Trophoblast cell (in vitro differentiated cells and primary cell): ENCODE data around the gene CACNA1I.

Experiments used
- DNase-seq, 2 donors: peaks; one replicate each; pipeline ENCODE4 v3.0.0-alpha.2; 2016
- H2AFZ ChIP-seq: 2 replicates; pipeline ENCODE4 v1.6.1; 2013; ENCODE audit warnings: low read length, moderate library complexity, mild to moderate bottlenecking; ENCODE audit not compliant: insufficient read depth, poor library complexity
- H2AK5ac ChIP-seq: 2 replicates; pipeline ENCODE4 v1.6.1; 2013; ENCODE audit warnings: mild to moderate bottlenecking, low read length
- H2BK120ac ChIP-seq: 2 replicates; pipeline ENCODE4 v1.6.1; 2013; ENCODE audit warnings: low read length, mild to moderate bottlenecking, moderate library complexity; ENCODE audit not compliant: insufficient read depth, poor library complexity
- H2BK12ac ChIP-seq: 2 replicates; pipeline ENCODE4 v1.6.1; 2013; ENCODE audit warnings: mild to moderate bottlenecking, low read length, moderate library complexity
- H2BK5ac ChIP-seq: 2 replicates; pipeline ENCODE4 v1.6.1; 2013; ENCODE audit warnings: low read length, low read depth, moderate library complexity, mild to moderate bottlenecking; ENCODE audit not compliant: poor library complexity
- H3K14ac ChIP-seq: 2 replicates; pipeline ENCODE4 v1.6.1; 2013; ENCODE audit warnings: mild to moderate bottlenecking, low read length
- H3K18ac ChIP-seq: 2 replicates; pipeline ENCODE4 v1.6.1; 2013; ENCODE audit warnings: mild to moderate bottlenecking, low read length
- H3K23ac ChIP-seq: 2 replicates; pipeline ENCODE4 v1.6.1; 2013; ENCODE audit warnings: low read length
- H3K27ac ChIP-seq: 2 replicates; pipeline ENCODE4 v1.5.1; 2013; ENCODE audit warnings: low read depth, mild to moderate bottlenecking, inconsistent platforms, low read length, moderate library complexity
- H3K27me3 ChIP-seq: 2 replicates; pipeline ENCODE4 v1.6.1; 2013; ENCODE audit warnings: inconsistent platforms, mild to moderate bottlenecking, low read length, moderate library complexity; ENCODE audit not compliant: insufficient read depth
- H3K36me3 ChIP-seq, 2 experiments: 1 replicate in 1 of 2; 2 replicates in 1 of 2; pipeline ENCODE4 v1.6.1; 2013; ENCODE audit warnings: low read length in 2 of 2, mild to moderate bottlenecking in 2 of 2, moderate library complexity in 1 of 2; ENCODE audit not compliant: insufficient read depth in 2 of 2, control insufficient read depth in 1 of 2
- H3K4ac ChIP-seq: 2 replicates; pipeline ENCODE4 v1.6.1; 2013; ENCODE audit warnings: low read depth, mild to moderate bottlenecking, low read length, moderate library complexity
- H3K4me1 ChIP-seq, 2 experiments: 1 replicate in 1 of 2; 2 replicates in 1 of 2; pipeline ENCODE4 v1.6.1; 2013; ENCODE audit warnings: low read length in 2 of 2, mild to moderate bottlenecking in 2 of 2, moderate library complexity in 1 of 2; ENCODE audit not compliant: insufficient read depth in 2 of 2, control insufficient read depth in 1 of 2
- H3K4me2 ChIP-seq: 2 replicates; pipeline ENCODE4 v1.6.1; 2013; ENCODE audit warnings: inconsistent platforms, mild to moderate bottlenecking, low read length, moderate library complexity
- H3K4me3 ChIP-seq: 2 replicates; pipeline ENCODE4 v1.5.1; 2013; ENCODE audit warnings: mild to moderate bottlenecking, low read depth, low read length, inconsistent platforms
- H3K79me1 ChIP-seq: one replicate; pipeline ENCODE4 v1.6.1; 2013; ENCODE audit warnings: low read length
- H3K79me2 ChIP-seq: 2 replicates; pipeline ENCODE4 v1.6.1; 2013; ENCODE audit warnings: low read length, mild to moderate bottlenecking; ENCODE audit not compliant: control insufficient read depth, insufficient read depth, poor library complexity
- H3K9ac ChIP-seq: 2 replicates; pipeline ENCODE4 v1.6.1; 2013; ENCODE audit warnings: mild to moderate bottlenecking, low read length
- H3K9me3 ChIP-seq: 2 replicates; pipeline ENCODE4 v1.6.1; 2013; ENCODE audit warnings: low read depth, mild to moderate bottlenecking, control low read depth, inconsistent platforms, low read length; ENCODE audit not compliant: insufficient read depth
- H4K12ac ChIP-seq: 2 replicates; pipeline ENCODE4 v1.6.1; 2013; ENCODE audit warnings: low read depth, mild to moderate bottlenecking, low read length, moderate library complexity
- H4K8ac ChIP-seq: 2 replicates; pipeline ENCODE4 v1.6.1; 2013; ENCODE audit warnings: low read depth, mild to moderate bottlenecking, low read length, moderate library complexity
- H4K91ac ChIP-seq: one replicate; pipeline ENCODE4 v1.6.1; 2013; ENCODE audit warnings: low read depth, mild to moderate bottlenecking, low read length, moderate library complexity
- WGBS: extraction: QIAGEN DNeasy Blood & Tissue Kit; methylation state at CpG from one replicate; pipeline ENCODE4 v1.1.7; 2013; ENCODE audit warnings: missing lambda C conversion rate; ENCODE audit not compliant: insufficient read length, insufficient coverage; ENCODE audit errors: extremely low coverage; 5-methylcytosine and 5-hydroxymethylcytosine counted together

CACNA1I gene

DNA sequence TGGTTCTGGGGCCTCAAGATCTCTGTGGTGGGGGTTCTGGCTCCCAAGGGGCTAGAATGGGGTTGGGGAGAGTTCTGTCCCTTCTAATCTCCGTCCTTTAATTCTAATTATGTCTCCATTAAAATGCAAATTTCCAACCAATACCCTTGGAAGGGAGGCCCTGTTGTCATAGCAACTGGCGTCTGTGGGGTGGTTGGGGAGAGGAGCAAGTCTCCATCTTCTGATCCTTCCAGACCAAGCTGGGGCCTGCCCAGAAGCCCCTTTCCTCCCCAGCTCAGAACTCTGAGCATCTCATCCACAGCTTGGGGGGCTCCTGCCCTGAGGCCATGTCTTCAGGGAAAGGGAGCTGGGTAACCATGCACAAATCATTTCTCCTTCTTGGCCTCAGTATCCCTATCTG, 32.6 kb upstream of the CACNA1I start:
- H3K23ac ChIP-seq, result no peak overlapping the region
- no peak overlapping the region for H2BK5ac ChIP-seq
- H4K91ac ChIP-seq, result no peak overlapping the region
- H3K9me3 ChIP-seq, result peaks cover 2% of the 10 kb centered on the region
- H3K27me3 ChIP-seq, result no peaks in the 10 kb centered on the region
- H3K27ac ChIP-seq, result no peak overlapping the region
- H3K9ac ChIP-seq, result no peak overlapping the region
- no peak overlapping the region for H3K18ac ChIP-seq
- no peak overlapping the region for H3K4ac ChIP-seq
- no peaks in the 10 kb centered on the region for H3K79me1 ChIP-seq
- no peak overlapping the region for H3K4me3 ChIP-seq
- no peak overlapping the region for H2AFZ ChIP-seq
- no peak overlapping the region for H4K12ac ChIP-seq
- H3K36me3 ChIP-seq, result no peaks in the 10 kb centered on the region
- H3K4me1 ChIP-seq, result peaks cover 4 to 7% of the 10 kb centered on the region in 2 experiments
- H2BK12ac ChIP-seq, result no peak overlapping the region
- DNase-seq, result no peak
- H2BK120ac ChIP-seq, result no peak overlapping the region
- H3K14ac ChIP-seq, result no peak overlapping the region
- H3K4me2 ChIP-seq, result no peak overlapping the region
- H3K79me2 ChIP-seq, result no peaks in the 10 kb centered on the region
- WGBS, result no CpG with 5 or more reads among the region's 2 CpGs
- no peak overlapping the region for H4K8ac ChIP-seq
- H2AK5ac ChIP-seq, result no peak overlapping the region

DNA sequence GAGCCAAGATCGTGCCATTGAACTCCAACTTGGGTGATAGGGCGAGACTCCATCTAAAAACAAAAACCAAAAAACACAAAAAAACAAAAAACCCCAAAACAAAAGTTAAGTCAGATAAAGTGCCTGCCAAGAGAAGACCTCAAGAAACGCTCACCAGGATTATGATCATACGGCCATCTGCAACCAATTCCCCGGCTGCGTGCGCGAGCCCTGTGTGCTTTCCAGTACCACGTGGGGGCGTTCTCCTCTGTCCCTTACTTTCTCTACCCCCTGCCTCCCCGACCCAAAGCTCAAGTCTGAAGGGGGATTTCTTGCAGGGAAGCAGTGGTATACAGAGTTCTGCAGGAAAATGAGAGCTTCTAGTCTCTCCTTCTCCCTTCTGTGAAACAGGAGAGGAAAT, 27.5 kb upstream of the CACNA1I start:
- Histone ChIP-seq H3K27ac (no peak overlapping the region), H3K79me2 (no peaks in the 10 kb centered on the region), H2AFZ (no peak overlapping the region), H3K4ac (no peak overlapping the region), H4K8ac (no peak overlapping the region), H3K9ac (no peak overlapping the region), H4K91ac (no peak overlapping the region), H2BK5ac (no peak overlapping the region), H3K9me3 (peaks cover 2% of the 10 kb centered on the region), H3K79me1 (no peaks in the 10 kb centered on the region), H2AK5ac (no peak overlapping the region), H3K4me1 (no peaks in the 10 kb centered on the region), H3K23ac (no peak overlapping the region), H3K27me3 (no peaks in the 10 kb centered on the region), H4K12ac (no peak overlapping the region), H3K18ac (no peak overlapping the region), H2BK120ac (no peak overlapping the region), H3K36me3 (no peaks in the 10 kb centered on the region), H3K14ac (no peak overlapping the region), H2BK12ac (no peak overlapping the region), H3K4me2 (no peak overlapping the region), H3K4me3 (no peak overlapping the region)
- no CpG with 5 or more reads among the region's 11 CpGs for WGBS
- DNase-seq, result no peak

DNA sequence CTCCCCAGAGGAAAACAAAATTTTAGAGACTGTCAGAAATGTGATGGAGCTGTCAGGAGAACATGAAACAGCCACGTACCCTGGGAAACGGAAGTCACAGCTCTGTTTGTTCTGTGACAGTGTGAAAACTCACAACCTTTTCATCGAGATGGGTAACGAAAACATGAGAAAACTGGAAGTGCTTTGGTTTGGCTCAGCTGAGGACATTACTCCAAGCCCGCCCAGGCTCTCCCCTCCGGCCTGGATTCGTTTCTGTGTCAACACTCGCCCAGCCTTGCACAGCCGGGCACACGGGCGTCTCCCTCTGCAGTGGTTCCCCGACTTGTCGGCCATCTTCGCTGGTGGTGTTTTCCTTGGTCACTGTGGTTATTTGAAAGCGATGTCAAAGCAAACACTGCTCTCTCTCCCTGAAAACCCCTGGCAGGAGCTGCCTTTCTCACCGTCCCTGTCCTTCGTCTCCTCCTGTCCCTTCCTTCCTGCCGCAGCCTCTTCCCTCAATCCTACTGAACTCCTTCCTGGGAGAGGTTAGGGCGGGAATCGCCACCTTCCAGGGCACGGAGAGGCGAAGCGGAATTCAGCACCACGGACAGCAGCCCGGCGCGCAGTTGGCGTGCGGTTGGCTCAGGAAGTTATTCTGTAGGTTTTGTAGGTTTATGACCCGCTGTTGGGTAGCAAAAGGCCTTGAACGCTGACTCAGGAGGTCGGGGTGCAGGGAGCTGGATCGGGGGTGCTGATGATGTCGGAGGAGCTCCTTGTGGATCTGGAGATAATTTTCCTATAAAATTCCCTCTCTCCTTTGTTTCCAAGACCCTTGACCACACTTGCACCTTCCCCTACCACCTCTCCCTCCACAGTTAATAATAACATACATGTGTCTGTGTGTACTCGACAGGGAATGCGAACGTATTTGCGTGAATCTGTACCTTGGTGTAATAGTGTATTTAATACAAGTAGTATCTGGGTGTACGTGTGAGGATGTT, 24.9 kb upstream of the CACNA1I start:
- Histone ChIP-seq H2BK120ac (no peak overlapping the region), H3K27ac (no peak overlapping the region)
- WGBS, result no CpG with 5 or more reads among the region's 39 CpGs

DNA sequence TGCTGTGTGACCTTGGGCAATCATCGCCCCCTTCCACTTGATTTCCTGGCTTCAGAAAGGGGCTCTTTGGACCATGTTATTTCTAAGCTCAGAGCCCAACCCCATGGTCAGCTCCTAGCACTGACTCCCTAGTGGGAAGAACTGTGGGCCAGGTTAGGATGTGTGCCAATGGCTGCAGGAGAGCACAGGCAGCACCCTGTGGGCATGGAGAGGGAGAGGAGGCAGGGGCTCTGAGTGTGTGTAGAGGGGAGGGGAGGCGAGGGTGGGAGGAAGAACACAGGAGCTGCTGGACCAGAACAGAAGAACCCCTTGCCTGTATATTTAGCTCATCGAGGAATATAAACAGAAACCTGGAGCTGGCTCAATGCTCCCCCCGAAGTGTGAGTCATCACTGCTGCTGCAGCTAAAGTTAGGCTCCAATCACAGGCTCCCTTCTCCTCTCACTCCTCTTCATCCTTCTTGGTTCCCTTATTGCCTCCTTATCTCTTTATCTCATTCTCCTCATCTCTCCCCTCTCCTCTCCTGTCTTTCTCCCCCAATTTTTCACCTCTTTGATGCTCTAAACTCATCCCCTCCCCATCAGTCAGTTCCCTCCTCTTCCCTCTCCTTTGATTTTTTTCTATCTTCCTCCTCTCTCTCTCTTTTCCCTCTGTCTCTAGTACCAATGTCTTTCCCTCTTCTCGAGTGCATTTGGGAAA, 23.5 kb upstream of the CACNA1I start:
- no peak overlapping the region for H3K23ac ChIP-seq
- no CpG with 5 or more reads among the region's 5 CpGs for WGBS
- no peak overlapping the region for H2BK12ac ChIP-seq
- H2BK120ac ChIP-seq, result no peak overlapping the region
- no peaks in the 10 kb centered on the region for H3K4me1 ChIP-seq
- H2AFZ ChIP-seq, result no peak overlapping the region
- no peak overlapping the region for H3K4ac ChIP-seq
- no peak overlapping the region for H4K8ac ChIP-seq
- H3K9ac ChIP-seq, result no peak overlapping the region
- no peaks in the 10 kb centered on the region for H3K79me1 ChIP-seq
- H3K14ac ChIP-seq, result no peak overlapping the region
- no peak overlapping the region for H4K91ac ChIP-seq
- no peak overlapping the region for H3K4me2 ChIP-seq
- no peaks in the 10 kb centered on the region for H3K79me2 ChIP-seq
- no peak overlapping the region for H3K18ac ChIP-seq
- no peaks in the 10 kb centered on the region for H3K36me3 ChIP-seq
- H2BK5ac ChIP-seq, result no peak overlapping the region
- no peak overlapping the region for H2AK5ac ChIP-seq
- DNase-seq, result no peak
- no peak overlapping the region for H4K12ac ChIP-seq
- no peaks in the 10 kb centered on the region for H3K9me3 ChIP-seq
- H3K27ac ChIP-seq, result no peak overlapping the region
- H3K27me3 ChIP-seq, result no peaks in the 10 kb centered on the region
- H3K4me3 ChIP-seq, result no peak overlapping the region

More for the DNA sequence above, 24.9 kb upstream of the CACNA1I start:
- no peak overlapping the region for H3K9ac ChIP-seq
- peak in 1 of 2 donors; percentile 75 for DNase-seq
- H3K36me3 ChIP-seq, result no peaks in the 10 kb centered on the region
- H2BK12ac ChIP-seq, result no peak overlapping the region
- no peak overlapping the region for H3K23ac ChIP-seq
- H3K79me1 ChIP-seq, result no peaks in the 10 kb centered on the region
- H3K27me3 ChIP-seq, result no peaks in the 10 kb centered on the region
- no peak overlapping the region for H3K4me2 ChIP-seq
- H3K9me3 ChIP-seq, result peaks cover 2% of the 10 kb centered on the region
- no peak overlapping the region for H2AFZ ChIP-seq
- no peak overlapping the region for H3K14ac ChIP-seq
- no peak overlapping the region for H4K91ac ChIP-seq
- no peak overlapping the region for H3K18ac ChIP-seq
- H3K4ac ChIP-seq, result no peak overlapping the region
- no peaks in the 10 kb centered on the region for H3K4me1 ChIP-seq
- no peaks in the 10 kb centered on the region for H3K79me2 ChIP-seq
- no peak overlapping the region for H3K4me3 ChIP-seq
- no peak overlapping the region for H2AK5ac ChIP-seq
- no peak overlapping the region for H2BK5ac ChIP-seq
- no peak overlapping the region for H4K12ac ChIP-seq
- H4K8ac ChIP-seq, result no peak overlapping the region
